GM12878 (cell line): ENCODE results near the gene MGRN1. TPM values are rescaled to one million over a fixed set of nuclear protein-coding genes. Genes with fewer than 3 reads are reported as not detected.
A peak's percentile ranks its signal among the peaks of the same experiment; 100 is the strongest.

Source experiments
- BCL3 ChIP-seq: IDR thresholded peaks from 2 replicates; pipeline ENCODE4 v1.6.1; 2011; ENCODE audit warnings: borderline replicate concordance, low read depth, mild to moderate bottlenecking, moderate library complexity, low read length; ENCODE audit not compliant: insufficient read depth, poor library complexity, severe bottlenecking
- CTCF ChIP-seq, 3 experiments: IDR thresholded peaks in 2 of 3; conservative IDR thresholded peaks in 1 of 3; 2 replicates each; pipeline ENCODE4 v1.5.1; 2011; ENCODE audit warnings: low read depth in 3 of 3, low read length in 3 of 3, mild to moderate bottlenecking in 3 of 3, control low read depth in 2 of 3, moderate library complexity in 2 of 3, inconsistent platforms in 1 of 3, mixed read lengths in 1 of 3; ENCODE audit not compliant: control insufficient read depth in 2 of 3, insufficient read depth in 1 of 3; ENCODE audit errors: extremely low read depth in 1 of 3
- HCFC1 ChIP-seq: fragments of 150-350 bp; IDR thresholded peaks from 2 replicates; pipeline ENCODE4 v1.6.1; 2014; ENCODE audit warnings: low read length
- KDM1A ChIP-seq: fragments of 200-600 bp; sonication (generic); IDR thresholded peaks from 2 replicates; pipeline ENCODE4 v1.6.1; 2016; ENCODE audit warnings: borderline replicate concordance
- MEF2A ChIP-seq: IDR thresholded peaks from 2 replicates; pipeline ENCODE4 v1.6.1; 2011; ENCODE audit warnings: low read depth, mild to moderate bottlenecking, low read length, moderate library complexity; ENCODE audit not compliant: insufficient read depth
- MLLT1 ChIP-seq: fragments of 450-650 bp; IDR thresholded peaks from 2 replicates; pipeline ENCODE4 v1.6.1; 2016; ENCODE audit warnings: mild to moderate bottlenecking
- MYC ChIP-seq: IDR thresholded peaks from 2 replicates; pipeline ENCODE4 v1.6.1; 2011; ENCODE audit warnings: mild to moderate bottlenecking, low read length, moderate library complexity, inconsistent platforms; ENCODE audit not compliant: insufficient read depth, insufficient replicate concordance, insufficient read length, severe bottlenecking
- NR2F1 ChIP-seq: fragments of 450-650 bp; conservative IDR thresholded peaks from 2 replicates; pipeline ENCODE4 v1.6.1; 2017; ENCODE audit warnings: mild to moderate bottlenecking
- PBX3 ChIP-seq: IDR thresholded peaks from 2 replicates; pipeline ENCODE4 v1.6.1; 2011; ENCODE audit warnings: mild to moderate bottlenecking, low read depth, low read length, moderate library complexity; ENCODE audit not compliant: insufficient replicate concordance
- POLR2AphosphoS5 ChIP-seq: IDR thresholded peaks from 2 replicates; pipeline ENCODE4 v1.6.1; 2011; ENCODE audit warnings: mild to moderate bottlenecking, low read length, inconsistent platforms
- RBBP5 ChIP-seq: fragments of 200-600 bp; sonication (generic); conservative IDR thresholded peaks from 2 replicates; pipeline ENCODE4 v1.6.1; 2016
- SKIL ChIP-seq: fragments of 450-650 bp; IDR thresholded peaks from 2 replicates; pipeline ENCODE4 v1.6.1; 2017; ENCODE audit warnings: mild to moderate bottlenecking, low read depth, inconsistent platforms; ENCODE audit not compliant: poor library complexity, severe bottlenecking
- SMAD5 ChIP-seq: IDR thresholded peaks from 2 replicates; pipeline ENCODE4 v1.6.1; 2016; ENCODE audit warnings: antibody characterized with exemption, low read depth
- ZNF384 ChIP-seq: IDR thresholded peaks from 2 replicates; pipeline ENCODE4 v1.6.1; 2012; ENCODE audit warnings: low read depth, mild to moderate bottlenecking, low read length, improper control_type of control experiment, borderline replicate concordance
- ZNF687 ChIP-seq: fragments of 450-650 bp; IDR thresholded peaks from 2 replicates; pipeline ENCODE4 v1.6.1; 2017; ENCODE audit warnings: mild to moderate bottlenecking, moderate library complexity
- polyA plus RNA-seq, 11 experiments: library from polyadenylated mRNA; depleted of rRNA in 4 of 11; unstranded in 6 of 11; stranded (reverse) in 5 of 11; fragments of >200 nt; fragmentation: Nextera tagmentation in 4 of 11; fragmentation: Illumina TruSeq in 1 of 11; extraction: Ambion mirVana in 4 of 11; extraction: Trizol in 1 of 11; gene quantifications; 1 replicate in 1 of 11; 2 replicates in 10 of 11; pipeline versions ENCODE4 v1.2.1 to v1.2.3, GENCODE V29; 2011 to 2016; ENCODE audit warnings: inconsistent platforms in 2 of 11, missing spikeins in 2 of 11, low read depth in 1 of 11
- total RNA-seq, 4 experiments: library from RNA; depleted of rRNA in 3 of 4; stranded (reverse); fragments of >200 nt in 3 of 4; fragmentation: Illumina TruSeq in 1 of 4; extraction: Trizol in 1 of 4; gene quantifications; 2 replicates each; pipeline versions ENCODE4 v1.2.1 to v1.2.3, GENCODE V29; 2013 to 2021

Gene MGRN1
- total and polyA plus RNA-seq, 10 of the 15 experiments (the other 5 are each of a cell fraction or from before 2014, with no cell fraction given): 0.35 to 86.7 (median 14.6) TPM

- TF ChIP-seq BCL3: no peak
- TF ChIP-seq SMAD5: no peak
- no peak for TF ChIP-seq MLLT1
- TF ChIP-seq ZNF687: peak; percentile 31; the same call in 1 of the 2 replicates
- TF ChIP-seq PBX3: no peak
- no peak for TF ChIP-seq ZNF384
- TF ChIP-seq POLR2AphosphoS5: peak; percentile 22
- no peak for TF ChIP-seq CTCF (IDR thresholded peaks at IDR 0.05 in 2 of 3, conservative IDR thresholded peaks at IDR 0.05 in 1 of 3; ENCODE audit: control insufficient read depth in 2 of 3, extremely low read depth in 1 of 3, insufficient read depth in 1 of 3, low read depth in 3 of 3, low read length in 3 of 3)
- no peak for TF ChIP-seq HCFC1
- no peak for TF ChIP-seq NR2F1
- no peak for TF ChIP-seq KDM1A
- TF ChIP-seq RBBP5: no peak
- peak; percentile 52 for TF ChIP-seq MYC
- no peak for TF ChIP-seq SKIL
- no peak for TF ChIP-seq MEF2A
These were observed 10.7 kb upstream of the MGRN1 start (continued) for GRCh38 chr16:4613636-4614570.
